HG02870 (cell line): ENCODE measurements around the gene TMEM181.

ENCODE experiments used
- ATAC-seq: cut with Tn5 transposase; IDR thresholded peaks from one replicate; pipeline ENCODE4 v1.9.1; 2021; ENCODE audit warnings: mild to moderate bottlenecking, moderate library complexity; ENCODE audit not compliant: unreplicated experiment

TMEM181 gene

DNA sequence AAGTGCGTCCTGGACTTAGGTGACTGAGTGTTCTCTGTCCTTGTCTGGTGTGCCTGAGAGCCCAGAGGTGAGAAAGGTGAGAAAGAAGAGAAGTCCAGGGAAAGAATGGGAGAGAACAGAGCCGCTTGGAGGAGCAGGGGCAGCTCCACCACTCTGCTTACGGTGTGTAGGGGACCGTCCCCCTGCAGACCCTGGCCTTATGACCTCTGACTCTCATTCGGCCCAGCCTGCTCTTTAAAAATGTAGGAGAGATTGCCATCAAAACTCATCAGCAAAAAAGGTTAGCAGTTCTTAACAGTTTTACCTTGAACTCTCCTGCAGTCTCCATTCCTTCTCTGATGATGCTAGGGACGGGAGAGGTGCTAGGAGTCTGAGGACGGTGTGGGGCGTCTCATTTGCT, 2.0 kb downstream of the TMEM181 start:
- no peak for ATAC-seq

DNA sequence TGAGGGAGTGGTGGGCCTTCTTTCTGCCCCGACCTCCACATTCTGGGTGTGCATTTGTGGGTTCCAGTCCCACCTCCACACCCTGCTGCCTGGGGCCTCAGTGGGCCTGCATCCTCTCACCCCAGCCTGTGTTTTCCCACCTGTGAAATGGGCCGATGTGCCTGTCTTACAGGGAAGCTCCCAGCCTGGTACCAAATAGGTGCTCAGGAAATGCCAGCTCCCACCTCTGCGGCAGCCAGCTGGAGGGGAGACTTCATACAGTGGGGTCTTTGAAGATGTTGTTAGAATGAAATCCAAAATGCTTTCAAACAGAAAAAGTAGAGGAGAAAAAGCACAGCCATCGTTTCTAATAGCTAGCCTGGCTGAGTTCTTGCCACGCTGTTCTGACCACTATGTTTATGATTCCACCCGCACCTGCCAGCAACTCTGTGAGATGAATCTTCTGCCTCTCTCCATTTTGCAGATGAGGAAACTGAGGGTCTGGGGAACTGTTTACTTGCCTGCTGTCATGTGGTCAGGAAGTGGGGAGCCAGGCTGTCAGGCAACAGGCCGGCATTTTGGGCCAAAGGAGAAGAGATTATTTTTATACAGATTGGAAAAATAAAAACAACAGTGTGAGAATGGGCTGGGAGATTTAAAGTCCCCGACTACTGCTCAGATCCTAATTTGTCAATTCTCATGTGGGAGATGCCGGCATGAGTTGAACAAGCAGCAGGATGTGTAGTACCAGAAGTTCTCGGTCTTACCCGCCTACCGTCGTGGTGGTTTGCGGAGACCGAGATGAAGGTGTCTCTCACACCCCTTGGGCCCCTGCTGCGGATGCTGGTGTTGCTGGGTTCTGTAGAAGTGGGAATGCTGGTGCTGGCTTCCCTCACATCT, 4.6 kb downstream of the TMEM181 start:
- ATAC-seq: no peak

DNA sequence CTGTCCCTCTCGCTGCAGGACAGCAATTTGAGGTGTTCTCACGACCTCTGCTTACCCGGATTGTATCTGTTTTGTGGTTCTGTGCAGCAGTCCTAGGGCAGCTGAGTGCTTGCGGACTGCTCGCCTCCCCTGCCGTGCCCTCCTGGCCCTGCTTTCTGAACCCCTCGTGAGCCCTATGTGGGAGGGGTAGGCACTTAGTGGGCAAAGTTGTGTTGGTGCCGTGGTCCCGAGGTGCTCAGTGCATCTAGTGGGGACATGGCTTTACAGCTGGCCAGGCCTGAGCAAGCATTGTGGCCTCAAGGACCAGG, 5.2 kb downstream of the TMEM181 start:
- no peak for ATAC-seq

DNA sequence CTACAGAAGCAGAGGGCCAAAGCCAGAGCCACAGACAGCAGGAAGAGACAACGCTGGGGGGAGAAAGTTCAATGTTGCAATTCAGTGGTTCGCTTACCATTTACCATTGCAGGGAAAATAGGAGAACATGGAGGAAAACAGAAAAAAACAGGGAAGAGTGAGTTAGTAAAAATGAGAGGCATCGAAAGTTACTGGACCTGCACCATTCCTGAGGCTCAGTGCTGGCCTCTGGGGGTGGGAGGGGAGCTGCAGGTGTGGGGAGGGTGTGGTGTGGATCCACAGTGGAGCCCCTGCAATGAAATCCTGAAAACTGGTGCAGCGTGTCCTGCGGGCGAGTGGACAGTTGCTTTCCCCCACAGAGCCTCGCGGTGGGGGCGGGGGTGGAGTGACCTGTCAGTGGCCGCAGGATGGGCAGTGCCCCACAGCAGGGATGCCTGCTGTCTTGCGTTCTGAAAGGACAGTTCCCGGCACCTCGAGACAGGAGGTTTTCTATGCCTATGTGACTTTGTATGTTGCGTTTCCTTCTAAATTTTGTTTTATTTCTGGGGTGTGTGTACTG, 5.7 kb downstream of the TMEM181 start:
- ATAC-seq: no peak

DNA sequence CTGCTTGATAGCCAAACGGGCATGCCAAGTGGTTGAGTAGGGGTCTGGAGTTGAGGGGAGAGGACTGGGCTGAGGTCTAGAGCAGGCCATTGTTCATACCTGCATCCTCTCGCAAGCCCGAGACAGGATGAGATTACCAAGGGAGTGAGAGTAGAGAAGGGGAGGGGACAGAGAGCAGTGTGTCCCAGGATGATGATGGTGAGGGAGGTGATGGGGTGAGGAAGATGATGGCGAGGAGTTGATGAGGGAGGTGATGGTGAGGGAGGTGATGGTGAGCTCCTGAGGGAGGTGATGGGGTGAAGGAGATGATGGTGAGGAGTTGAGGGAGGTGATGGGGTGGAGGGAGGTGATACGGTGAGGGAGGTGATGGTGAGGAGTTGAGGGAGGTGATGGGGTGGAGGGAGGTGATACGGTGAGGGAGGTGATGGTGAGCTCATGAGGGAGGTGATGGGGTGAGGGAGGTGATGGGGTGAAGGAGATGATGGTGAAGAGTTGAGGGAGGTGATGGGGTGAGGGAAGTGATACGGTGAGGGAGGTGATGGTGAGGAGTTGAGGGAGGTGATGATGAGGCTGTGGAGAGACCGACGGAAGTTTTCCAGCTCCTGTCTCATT, 6.4 kb downstream of the TMEM181 start:
- no peak for ATAC-seq

DNA sequence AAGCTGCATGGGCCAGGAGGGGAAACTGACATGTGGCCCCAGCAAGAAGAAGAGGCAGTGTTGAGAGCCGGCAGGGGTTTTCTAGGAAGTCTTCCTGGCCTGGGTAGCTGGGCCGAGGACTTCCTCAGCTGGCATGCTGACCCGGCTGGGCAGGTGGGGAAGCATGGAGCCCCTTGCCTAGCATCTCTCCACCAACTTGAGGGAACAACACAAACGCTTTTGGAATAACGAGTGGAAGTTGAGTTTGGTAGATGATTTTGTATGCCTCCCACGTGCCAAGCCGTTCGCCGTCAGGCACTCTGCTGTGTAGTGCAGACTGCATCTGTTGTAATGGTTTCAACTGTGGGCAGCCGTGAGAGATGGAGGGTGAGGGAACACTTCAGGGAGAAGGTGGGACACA, 7.3 kb downstream of the TMEM181 start:
- ATAC-seq: no peak

DNA sequence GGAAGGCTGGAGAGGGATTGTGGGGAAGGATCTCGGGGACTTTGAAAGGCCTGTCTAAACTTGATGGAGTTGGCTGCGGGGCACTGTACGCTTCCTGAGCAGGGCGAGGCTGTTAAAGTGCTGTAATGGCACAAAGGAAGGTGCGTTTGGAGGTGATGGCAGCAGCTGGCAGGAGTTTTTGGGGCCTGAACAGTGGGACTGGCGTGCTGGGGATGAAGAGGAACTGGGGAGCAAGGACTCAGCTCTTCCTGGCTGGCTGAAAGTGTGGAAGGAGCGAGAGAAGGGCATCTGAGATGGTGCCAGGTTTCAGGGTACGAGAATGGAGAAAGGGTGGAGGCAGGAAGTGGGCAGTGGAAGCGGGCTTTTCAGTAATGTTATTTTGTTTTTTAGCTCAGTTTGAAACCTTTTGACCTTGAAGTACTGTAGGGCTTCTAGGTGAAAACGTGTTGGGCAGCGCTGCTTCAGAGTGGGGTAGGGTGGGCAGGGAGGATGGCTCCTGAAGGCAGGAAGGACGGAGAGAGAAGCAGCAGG, 8.0 kb downstream of the TMEM181 start:
- ATAC-seq: no peak

DNA sequence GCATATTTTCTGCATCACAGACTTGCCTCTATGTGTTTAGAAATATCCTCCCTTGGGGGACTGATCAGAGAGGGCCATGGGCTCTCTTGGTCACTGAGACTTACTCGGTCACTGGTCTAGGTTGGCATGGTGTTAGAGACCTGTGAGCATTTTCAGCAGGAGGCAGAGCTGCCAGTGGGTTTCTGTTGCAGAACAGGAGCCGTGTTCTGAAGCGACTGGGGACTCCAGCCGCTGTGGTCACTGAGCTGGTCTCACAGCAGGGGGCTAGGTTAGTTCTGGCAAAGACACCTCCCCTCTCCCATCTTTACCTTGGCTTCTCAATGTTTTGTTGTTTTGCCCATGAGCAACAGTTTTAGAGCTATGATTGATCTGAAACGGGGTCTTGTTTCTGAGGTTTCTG, 8.7 kb downstream of the TMEM181 start:
- no peak for ATAC-seq

DNA sequence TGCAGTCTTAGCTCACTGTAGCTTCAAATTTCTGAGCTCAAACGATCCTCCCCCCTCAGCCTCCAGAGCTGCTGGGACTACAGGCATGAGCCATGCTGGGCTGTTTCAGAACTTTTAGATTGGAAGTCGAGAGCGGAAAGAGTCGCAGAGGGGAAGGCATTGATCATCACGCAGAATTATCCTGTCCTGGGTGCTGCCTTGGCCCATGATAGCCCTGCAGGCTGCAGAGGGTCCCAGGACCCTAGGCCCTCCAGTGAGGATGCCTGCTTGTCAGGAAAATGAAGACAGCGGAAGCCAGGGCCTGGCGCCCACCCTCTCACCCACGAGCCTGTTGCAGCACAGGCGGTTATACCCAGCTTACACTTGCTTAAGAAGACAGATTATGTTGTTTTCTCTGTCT, 9.1 kb downstream of the TMEM181 start:
- no peak for ATAC-seq

DNA sequence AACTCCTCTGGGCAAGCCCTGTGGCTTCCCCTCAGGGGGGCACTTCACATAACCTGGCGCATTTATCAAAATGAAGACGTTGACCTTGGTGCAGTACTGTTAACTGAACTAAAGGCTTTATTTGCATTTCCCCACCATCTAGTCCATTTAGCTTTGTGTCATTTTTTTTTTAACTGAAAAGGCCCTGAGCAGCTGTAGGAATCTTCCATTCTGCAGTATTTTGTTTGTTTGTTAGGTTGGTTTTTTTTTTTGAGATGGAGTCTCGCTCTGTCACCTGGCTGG, 10.7 kb downstream of the TMEM181 start:
- ATAC-seq: no peak

DNA sequence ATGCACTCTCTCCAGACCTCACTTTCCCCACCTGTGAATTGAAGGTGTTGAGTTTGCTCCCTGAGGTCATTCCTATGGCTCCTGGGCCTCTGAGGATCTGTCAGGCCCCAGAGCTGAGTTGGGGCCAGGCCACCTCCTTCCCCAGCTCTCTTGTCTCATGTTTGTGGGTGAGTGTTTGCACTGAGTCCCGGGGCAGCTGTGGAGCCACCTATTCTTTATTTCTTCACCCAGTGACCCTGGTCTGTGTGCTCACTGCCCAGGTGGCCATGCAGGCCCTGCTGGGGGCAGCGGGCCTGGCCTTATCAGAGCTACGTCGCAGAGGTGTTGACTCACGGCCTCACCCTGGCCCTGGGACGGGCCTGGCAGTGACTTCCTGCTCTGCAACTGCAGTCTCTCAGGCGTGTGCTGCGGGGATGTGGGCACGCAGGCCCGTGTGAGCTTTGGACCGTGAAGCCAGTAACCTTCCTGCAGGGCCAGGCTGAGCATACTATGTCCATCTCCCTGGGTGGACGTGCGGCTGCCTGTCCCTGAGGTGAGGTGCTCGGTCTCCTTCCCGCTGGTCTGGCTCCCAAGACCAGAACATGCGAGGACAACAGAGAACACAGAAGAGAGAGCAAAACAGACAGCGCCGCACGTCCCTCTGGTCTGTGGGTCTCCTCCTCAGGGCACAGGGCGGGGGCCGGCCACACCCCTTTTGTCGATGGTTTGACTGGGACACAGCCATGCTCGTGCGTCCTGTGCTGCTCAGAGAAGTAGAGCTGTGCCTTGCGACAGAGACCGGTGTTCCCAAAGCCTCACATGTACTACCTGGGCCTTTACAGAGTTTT, 12.1 kb downstream of the TMEM181 start:
- no peak for ATAC-seq

DNA sequence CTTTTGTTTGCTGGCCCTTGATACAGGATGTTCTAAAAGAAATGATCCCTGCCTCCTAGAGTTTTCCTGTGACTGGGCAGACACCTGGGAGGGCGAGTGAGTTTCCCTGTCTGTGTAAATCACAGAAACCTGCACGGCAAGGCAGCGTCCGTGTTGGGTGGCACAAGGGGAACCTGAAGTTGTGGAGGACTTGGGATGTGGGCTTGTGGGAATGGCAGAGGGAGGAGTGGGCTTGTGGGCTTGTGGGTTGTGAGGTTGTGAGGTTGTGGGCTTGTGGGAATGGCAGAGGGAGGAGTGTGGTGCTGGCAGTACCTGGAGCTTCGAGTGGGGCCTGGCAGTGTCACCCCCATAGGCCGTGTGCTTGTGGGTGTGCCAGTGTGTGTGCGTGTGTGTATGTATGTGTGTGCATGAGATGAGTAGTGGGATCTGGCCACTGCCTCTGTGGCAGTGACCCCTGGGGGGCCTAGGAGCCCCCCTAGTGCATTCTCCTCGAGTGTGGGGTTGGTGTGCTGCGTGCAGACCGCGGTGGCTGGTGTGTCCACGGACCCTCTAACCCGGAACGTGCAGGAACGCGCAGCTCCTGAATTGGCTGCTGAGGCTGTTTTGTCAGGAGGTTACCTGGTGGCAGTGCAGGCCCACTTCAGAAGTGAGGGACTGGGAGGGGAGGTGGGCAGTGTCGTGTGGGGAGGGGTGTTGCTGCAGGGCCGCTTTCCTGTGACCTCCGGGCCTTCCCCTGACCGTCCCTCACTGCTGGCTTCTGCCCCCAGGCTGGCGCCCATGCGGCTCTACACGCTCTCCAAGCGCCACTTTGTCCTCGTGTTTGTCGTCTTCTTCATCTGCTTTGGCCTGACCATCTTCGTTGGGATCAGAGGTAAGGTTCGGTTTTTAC, 13.0 kb downstream of the TMEM181 start:
- ATAC-seq: no peak

DNA sequence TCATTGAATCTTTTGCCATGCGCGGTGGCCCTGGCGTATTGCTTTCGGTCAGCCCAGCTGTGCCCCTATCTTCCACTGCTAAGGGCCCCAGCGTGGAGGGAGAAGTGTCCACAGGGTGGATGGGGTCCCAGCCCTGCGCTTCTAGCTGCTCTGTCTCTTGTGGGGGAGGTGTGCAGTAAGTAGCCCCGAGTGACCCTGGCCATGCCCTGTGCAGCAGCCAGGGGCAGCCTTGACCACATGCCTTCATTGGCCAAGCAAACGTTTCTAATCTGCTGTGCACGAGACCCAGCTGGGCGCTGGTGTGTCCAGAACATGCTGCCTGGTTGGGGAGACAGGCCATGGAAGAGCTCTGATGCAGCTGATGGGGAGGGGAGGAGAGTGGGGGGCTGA, 13.6 kb downstream of the TMEM181 start:
- ATAC-seq: no peak

DNA sequence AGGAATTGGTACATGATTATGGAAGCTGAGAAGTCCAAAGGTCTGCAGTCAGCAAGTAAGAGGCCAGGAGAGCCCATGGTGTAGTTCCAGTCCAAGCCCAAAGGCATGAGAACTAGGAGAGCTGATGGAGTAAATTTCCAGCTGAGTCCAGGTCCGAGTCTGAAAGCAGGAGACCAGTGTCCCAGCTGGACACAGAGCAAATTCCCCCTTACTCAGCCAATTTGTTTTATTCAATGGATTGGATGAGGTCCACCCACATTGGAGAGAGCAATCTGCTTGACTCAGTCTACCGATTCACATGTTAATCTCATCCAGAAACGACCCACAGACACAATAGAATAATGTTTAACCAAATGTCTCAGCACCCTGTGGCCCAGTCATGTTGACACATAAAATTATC, 14.9 kb downstream of the TMEM181 start:
- no peak for ATAC-seq

DNA sequence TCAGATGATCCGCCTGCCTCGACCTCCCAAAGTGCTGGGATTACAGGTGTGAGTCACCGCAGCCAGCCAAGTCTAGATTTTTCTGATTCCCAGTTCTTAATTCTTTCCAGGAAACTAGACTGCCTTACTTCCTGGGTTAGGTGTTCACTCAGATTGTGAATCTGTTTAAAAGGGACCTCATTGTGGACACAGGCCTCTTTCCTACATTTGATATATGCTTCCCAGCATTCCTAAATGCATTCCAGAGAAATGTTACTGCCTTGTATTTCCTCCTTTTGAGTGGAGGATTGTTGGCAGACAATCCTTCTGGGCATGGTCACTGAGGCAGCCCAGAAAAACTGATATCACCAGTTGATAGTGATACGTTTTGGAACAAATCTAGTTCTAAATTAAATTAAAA, 15.7 kb downstream of the TMEM181 start:
- ATAC-seq: no peak

DNA sequence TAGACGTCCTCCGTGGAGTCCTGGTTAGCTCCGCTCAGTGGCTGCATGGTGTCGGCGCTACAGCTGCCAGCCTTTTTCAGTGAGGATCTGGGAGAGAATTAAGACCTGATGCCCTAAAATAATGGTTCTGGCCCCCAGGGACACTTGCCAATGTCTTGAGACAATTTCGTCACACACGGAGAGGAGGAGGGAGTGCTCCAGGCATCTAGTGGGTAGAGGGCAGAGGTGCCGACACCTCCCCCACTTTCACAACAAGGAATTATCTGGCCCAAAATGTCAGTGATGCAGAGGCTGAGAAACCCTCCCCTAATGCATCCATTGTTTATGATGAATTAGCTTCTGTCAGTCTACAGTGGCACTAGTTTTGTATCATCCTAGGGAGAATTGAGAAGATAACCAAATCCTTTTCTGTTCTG, 24.4 kb downstream of the TMEM181 start:
- ATAC-seq: no peak

DNA sequence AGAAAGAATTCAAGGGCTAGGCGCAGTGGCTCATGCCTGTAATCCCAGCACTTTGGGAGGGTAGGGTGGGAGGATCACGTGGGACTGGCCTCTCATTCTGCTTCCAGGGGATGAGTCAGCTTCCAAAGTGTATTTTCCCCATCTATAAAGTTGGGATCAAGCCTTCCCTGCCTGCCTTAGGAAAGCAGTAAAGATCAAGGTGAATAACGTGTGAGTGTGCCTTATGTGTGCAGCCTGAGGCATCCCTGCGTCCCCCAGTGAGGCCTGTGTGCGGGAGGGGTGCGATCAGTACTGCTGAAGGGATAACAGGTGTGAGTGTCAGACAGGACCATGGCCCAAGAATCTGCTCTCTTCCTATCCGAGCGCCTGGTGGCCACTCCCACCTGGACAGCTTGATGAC, 26.8 kb downstream of the TMEM181 start:
- ATAC-seq: no peak

DNA sequence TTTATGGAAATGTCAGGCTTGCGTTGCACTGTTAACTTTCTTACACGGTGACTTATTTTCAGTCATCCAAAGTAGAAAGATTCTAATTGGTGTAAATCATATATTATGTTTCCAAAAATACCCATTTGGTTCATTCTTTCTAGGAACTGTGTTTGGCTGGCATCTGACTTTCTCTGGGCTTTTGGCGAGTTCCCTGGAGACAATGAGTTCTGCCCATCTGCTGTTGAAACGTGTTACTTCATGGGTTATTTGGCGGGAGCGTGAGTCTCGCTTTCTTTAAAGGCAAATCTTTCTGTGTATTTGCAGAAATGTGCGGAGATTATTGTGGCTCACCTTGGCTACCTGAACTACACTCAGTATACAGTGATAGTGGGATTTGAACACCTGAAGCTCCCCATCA, 29.5 kb downstream of the TMEM181 start:
- no peak for ATAC-seq

DNA sequence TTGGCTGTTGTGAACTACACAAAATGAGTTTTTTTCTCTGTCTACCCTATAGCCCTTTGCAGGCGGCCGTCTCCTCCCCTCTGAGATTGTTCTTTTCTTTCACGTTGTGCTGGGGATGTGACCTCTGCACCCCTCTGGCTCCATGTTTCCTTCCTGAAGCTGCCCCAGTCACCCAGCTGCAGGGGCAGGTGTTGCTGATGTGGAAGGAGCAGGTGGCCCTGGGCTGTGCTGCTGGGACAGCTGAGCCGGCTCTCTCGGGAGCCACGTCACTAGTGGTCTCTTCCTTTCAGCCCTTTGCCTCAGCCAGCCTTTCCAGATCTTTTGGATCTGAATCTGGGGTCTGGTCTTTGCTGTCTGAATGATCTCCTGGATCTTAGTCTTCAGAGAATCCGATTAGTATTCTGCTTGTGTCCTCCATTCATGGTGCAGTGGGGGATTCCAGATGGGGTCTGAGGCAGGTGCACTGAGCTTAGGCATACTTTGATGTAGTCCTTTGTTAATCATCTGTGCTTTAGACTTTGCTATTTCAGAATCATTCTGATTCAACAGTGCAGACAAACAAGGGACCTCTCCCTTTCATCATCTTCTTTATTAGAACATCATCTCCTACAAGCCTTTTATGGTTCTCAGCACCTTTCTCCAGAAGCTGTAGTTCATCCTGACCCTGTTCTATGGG, 31.4 kb downstream of the TMEM181 start:
- ATAC-seq: no peak

DNA sequence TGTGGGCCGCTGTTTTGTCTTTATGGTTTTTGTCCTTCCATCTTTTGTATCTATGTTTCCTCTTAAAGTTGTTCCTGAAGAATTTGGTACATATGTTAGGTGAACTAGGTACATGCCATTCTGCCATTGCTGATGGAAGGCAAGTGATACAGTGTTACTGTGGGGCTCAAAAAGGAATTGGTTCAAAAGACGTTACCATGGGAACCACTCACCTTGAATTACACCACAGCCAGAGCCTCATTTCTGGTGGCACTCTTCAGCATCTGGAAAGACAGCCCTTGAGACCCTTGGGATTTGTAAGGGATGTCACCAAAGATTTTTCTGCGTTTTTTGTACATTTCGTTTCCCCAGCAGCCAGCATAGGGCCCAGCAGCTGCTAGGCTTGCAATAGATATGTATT, 31.9 kb downstream of the TMEM181 start:
- ATAC-seq: no peak
